NCI-H774 (cell line): ENCODE data around the gene ZNF628.
"Not testable (repeated sequence)": the region's sequence is repeated elsewhere in the genome, so short reads cannot be mapped to it uniquely, and the experiment has no call there.

ENCODE experiments used
- DNase-seq: peaks from one replicate; lab custom pipeline; 2025; lab: John Stamatoyannopoulos, UW

Gene ZNF628

GRCh38 chr19:55476100-55476775 is at the start of gene ZNF628:
Gene ZNF628 (plus strand): TSS chr19:55476617. CDS start chr19:55479911, 3,294 bp downstream.
- DNase-seq: peak; percentile 97

- no peak for DNase-seq
Measured at GRCh38 chr19:55431183-55431582, 45.2 kb upstream of the ZNF628 start.

DNA sequence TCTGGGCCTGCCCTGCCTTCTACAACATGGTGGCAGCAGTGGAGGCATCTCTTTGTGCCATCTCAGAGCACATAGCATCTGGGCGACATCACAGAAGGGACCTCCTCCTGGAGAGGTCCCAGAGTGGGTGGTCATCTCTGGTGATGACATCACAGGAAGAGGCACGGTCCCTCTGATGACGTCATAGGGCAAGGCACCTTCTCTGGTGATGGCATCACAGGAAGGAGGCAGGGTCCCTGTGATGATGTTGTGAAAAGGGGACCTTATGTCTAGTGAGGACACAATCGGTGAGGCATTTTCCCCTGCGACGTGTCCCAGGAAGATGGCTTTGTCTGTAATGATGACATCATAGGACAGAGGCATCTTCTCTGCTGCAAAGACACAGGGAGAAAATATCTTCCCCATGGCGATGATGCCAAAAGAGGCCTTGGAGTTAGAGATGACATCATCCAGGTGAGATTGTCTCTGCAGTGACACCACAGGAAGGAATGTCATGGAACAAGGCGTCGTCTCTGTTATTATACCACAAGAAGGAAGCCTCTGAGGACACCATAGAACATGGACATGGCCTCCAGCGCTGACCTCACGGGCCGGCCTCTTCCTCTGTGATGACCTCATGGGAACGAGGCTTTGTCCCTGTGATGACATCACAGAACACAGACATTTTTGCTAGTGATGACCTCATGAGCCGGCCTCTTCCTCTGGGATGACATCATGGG is 44.0 kb upstream of the ZNF628 start:
- DNase-seq: no peak

DNA sequence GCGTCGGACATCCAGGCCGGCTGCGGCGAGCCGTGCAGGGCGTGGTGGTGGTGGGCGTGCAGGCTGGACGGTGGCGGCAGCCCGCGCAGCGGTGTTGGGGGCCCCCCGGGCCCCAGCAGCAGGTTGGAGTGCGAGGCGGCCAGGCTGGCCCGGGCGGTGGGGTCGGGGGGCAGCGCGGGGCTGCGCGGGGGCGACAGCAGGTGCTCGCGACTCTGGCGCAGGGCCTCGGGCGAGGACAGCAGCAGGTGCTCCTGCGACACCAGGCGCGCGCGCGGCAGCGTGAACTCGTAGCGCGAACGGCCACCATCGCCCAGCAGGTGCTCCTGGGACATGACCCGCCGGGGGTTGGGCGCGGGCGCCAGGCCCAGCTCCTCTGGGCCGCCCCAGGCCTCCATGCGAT is 43.1 kb upstream of the ZNF628 start:
- DNase-seq: no peak

DNA sequence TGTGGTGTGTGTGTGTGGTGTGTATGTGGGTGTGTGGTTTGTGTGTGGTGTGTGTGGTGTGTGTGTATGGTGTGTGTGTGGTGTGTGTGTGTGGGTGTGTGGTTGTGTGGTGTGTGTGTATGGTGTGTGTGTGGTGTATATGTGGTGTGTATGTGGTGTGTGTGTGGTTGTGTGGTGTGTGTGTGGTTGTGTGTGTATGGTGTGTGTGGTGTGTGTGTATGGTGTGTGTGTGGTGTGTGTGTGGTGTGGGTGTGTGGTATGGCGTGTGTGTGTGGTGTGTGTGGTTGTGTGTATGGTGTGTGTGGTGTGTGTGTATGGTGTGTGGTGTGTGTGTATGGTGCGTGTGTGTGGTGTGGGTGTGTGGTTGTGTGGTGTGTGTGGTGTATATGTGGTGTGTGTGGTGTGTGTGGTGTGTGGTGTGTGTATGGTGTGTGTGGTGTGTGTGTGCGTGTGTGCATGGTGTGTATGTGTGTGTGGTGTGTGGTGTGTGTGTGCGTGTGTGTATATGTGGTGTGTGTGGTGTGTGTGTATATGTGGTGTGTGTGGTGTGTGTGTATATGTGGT is 42.0 kb upstream of the ZNF628 start:
- DNase-seq: no peak

DNA sequence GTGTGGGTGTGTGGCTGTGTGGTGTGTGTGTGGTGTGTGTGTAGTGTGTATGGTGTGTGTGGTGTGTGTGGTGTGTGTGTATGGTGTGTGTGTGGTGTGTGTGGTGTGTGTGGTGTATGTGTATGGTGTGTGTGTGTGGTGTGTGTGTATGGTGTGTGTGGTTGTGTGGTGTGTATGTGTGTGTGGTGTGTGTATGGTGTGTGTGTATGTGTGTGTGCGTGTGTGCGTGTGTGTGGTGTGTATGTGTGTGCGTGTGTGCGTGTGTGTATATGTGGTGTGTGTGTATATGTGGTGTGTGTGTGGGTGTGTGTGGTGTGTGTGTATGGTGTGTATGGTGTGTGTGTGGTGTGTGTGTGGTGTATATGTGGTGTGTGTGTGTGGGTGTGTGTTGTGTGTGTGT is 41.4 kb upstream of the ZNF628 start:
- DNase-seq: no peak

- peak; percentile 43 for DNase-seq
Measured at GRCh38 chr19:55436847-55437246, 39.6 kb upstream of the ZNF628 start.

- no peak for DNase-seq
Measured at GRCh38 chr19:55437410-55437809, 39.0 kb upstream of the ZNF628 start.

GRCh38 chr19:55439052-55439451 is 37.4 kb upstream of the ZNF628 start:
- no peak for DNase-seq

DNA sequence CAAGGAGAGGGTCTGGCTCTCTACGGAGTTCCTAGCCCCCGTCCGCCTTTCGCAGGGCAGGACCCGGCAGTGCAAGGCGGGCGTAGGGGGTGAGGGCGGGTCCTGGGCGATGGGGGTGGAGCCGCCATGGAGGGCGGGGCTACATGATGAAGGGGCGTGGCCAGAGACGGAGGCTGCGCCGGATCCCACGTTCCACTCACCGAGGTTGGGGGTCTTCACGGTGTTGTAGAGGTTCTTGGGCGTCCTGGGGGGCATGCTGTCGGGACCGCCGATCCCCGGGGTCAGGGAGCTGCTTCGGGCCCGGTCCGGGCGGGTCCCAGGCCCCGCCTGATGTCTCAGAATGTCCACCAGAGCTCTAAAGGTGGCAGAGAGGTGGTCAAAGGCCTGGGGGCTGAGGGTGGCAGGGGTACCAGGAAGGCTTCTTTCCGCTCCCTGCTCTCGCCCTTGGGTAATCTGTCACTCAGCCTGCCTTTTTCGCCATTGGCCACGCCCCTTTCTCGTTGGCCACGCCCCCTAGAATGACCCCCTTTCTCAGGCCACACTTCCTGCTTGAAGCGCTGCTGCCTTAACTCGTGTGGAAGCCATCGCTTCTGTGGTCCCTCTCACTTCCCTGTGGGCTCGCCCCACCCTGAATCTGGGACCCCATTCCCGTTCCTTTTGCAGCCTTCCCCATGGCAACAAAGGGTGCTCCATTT is 35.9 kb upstream of the ZNF628 start:
- DNase-seq: no peak

DNA sequence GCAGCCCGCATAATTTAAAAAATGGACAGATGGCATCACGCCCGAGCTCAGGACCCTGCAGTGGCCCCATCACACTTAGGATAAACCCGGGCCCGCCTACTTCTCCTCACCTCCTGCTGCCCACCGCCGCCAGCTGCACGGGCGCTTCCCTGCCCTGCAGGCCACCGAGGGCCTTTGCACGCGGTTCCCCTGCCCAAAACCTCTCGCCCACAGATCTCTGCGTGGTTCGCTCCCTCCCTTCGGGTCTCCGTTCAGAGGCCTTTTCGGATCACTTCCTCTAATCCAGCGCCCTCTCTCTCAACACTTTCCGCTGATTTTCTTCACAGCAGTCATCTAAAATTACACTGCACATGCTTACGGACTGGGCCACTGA is 35.1 kb upstream of the ZNF628 start:
- DNase-seq: no peak

DNA sequence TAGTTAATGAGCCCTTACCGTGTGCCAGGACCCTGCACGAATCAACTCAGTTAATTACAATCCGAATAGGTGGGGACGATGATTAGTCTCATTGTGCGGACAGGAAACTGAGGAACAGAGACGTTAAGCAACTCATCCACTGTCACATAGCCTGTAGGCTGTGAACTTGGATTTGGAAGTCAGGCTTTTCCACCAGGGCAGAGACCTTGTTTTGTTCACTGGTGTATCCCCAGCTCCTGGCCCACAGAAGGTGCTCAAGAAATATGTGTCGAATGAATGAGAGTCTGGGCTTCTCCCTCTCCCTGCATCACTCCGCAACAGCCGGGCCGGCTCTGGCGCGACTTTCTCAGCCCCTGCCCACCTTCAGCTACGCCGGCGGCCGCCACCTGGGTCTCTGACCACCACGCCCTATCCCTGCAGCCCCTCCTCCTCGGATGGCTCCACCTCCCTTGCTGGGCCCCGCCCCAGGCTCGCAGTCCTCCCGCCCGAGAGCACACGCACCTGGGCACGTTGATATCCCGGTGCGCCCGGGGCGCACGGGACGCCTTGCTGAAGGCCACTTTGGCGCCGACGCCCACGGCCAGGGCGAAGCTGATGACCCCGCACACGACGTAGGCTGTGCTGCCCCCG is 34.6 kb upstream of the ZNF628 start:
- no peak for DNase-seq

GRCh38 chr19:55442372-55442961 is 34.0 kb upstream of the ZNF628 start:
- no peak for DNase-seq

GRCh38 chr19:55443045-55443823 is 33.2 kb upstream of the ZNF628 start, which contains the start of gene SHISA7:
Gene SHISA7 (minus strand): TSS chr19:55443300. CDS start chr19:55442863, 437 bp downstream.
- no peak for DNase-seq

DNA sequence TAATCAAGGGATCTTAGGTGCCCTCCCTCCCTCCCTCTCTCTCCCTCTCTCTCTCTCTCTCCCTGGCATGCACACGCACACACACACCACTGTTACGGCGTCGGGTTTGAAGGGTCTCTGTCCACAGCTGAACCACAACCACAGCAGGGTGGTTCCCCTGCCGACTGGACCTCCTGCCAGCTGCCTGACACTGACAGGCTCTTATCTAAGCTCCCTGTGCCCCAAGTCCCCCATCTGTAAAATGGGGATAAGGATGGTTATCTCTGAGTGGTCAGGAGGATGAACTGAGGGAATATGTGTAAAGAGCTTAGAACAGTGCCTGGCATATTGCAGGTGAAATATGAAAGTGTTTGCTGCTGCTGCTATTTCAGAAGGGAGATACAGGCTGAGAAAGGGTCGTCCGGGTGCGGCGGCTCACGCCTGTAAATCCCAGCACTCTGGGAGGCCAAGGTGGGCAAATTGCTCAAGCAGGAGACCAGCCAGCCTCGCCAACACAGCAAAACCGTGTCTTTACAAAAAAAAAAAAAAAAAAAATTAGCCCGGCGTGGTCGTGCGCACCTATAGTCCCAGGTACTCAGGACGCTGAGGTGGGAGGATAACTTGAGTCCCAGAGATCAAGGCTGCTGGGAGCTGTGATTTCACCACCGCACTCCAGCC is 32.5 kb upstream of the ZNF628 start:
- DNase-seq: no peak

DNA sequence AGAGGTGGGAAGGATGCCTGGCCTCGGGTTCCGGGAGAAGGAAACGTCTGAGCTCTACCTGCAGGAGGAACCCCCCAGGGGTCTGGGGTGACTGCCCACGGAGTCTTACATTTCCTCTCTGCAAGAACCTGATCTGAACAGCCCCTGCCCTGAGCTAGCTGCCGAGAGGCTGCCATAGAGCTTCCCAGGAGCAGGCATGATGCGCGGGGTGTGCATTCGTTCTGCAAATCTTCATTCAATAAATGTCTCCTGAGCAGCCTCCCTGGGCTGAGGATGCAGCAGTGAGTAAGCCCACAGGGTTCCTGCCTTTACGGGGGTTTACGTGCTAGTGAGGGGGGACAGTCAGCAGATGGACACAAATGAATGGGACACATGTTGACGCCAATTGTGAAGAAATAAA is 31.8 kb upstream of the ZNF628 start:
- no peak for DNase-seq

DNA sequence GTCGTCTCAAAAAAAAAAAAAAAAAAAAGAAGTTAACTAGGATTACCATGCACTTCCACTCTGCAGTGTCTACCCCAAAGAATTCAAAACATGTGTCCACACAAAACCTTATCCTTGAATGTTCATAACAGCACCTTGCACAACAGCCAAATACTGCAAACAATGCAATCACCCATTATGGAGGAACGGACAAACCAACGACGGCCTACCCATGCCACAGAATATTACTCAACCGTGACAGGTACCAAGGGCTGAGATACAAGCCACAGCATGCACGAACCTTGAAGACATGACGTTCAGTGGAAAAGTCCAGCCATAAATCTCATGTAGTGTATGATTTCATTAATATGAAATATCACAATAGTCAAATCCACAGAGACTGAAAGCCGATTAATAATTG is 30.4 kb upstream of the ZNF628 start:
- no peak for DNase-seq

GRCh38 chr19:55447421-55448174 is 28.8 kb upstream of the ZNF628 start:
- no peak for DNase-seq

- not testable (repeated sequence) for DNase-seq
Measured at GRCh38 chr19:55448175-55448490, 28.3 kb upstream of the ZNF628 start.

DNA sequence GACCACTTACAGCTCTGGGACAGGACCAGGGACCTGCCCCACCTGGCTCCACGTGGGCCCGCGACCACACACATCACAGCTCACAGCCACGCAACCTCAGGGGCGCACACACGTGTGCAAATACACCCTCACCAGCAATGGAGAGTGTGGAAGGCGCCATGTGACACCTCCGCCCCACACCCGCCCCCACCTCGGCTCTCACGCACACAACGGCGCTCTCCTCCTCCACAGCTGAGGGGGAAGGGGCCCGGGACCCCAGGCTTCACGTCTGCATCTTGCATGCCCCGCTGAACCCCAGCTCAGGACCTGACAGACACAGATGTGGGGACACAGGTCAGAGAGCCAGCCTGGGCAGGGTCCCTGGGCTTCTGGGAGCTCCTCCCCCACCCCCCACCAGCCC is 26.9 kb upstream of the ZNF628 start:
- DNase-seq: no peak
